Fibroblast of lung (primary cell): Measurements from ENCODE around the gene FHIT. TPM values are rescaled to one million over a fixed set of nuclear protein-coding genes. Genes with fewer than 3 reads are reported as not detected.

Experiments used
- DNase-seq, 2 donors: peaks; one replicate each; pipeline versions ENCODE4 v3.0.0 to v3.0.0-alpha.2; 2010; ENCODE audit warnings: low read depth in 2 of 2
- H2AFZ ChIP-seq: 2 replicates; pipeline ENCODE4 v1.5.1; 2012; ENCODE audit warnings: low read length, control low read depth, inconsistent platforms
- H3K27ac ChIP-seq: 2 replicates; pipeline ENCODE4 v1.5.1; 2011; ENCODE audit warnings: low read length, control low read depth; ENCODE audit not compliant: insufficient read depth
- H3K27me3 ChIP-seq: 2 replicates; pipeline ENCODE4 v1.5.1; 2011; ENCODE audit warnings: mild to moderate bottlenecking, low read length; ENCODE audit not compliant: control insufficient read depth, insufficient read depth
- H3K36me3 ChIP-seq: 2 replicates; pipeline ENCODE4 v1.5.1; 2011; ENCODE audit warnings: low read length; ENCODE audit not compliant: control insufficient read depth, insufficient read depth
- H3K4me1 ChIP-seq: 2 replicates; pipeline ENCODE4 v1.5.1; 2011; ENCODE audit warnings: low read length; ENCODE audit not compliant: control insufficient read depth, insufficient read depth; ENCODE audit errors: extremely low read depth
- H3K4me2 ChIP-seq: 2 replicates; pipeline ENCODE4 v1.5.1; 2011; ENCODE audit warnings: low read length, control low read depth; ENCODE audit not compliant: insufficient read depth; ENCODE audit errors: extremely low read depth
- H3K4me3 ChIP-seq, 4 experiments: fragments of 200-600 bp in 1 of 4; sonication (generic) in 1 of 4; replicated peaks in 1 of 4; 2 replicates each; pipeline ENCODE4 v1.5.1; 2011 to 2016; ENCODE audit warnings: low read length in 4 of 4, low read depth in 3 of 4, mild to moderate bottlenecking in 3 of 4, control low read depth in 2 of 4, inconsistent platforms in 1 of 4, mixed read lengths in 1 of 4; ENCODE audit not compliant: insufficient read depth in 1 of 4; ENCODE audit errors: control extremely low read depth in 1 of 4
- H3K79me2 ChIP-seq: 2 replicates; pipeline ENCODE4 v1.5.1; 2012; ENCODE audit warnings: mild to moderate bottlenecking, low read length, inconsistent platforms; ENCODE audit not compliant: control insufficient read depth, insufficient read depth
- H3K9ac ChIP-seq: 2 replicates; pipeline ENCODE4 v1.5.1; 2011; ENCODE audit warnings: mild to moderate bottlenecking, low read length, control low read depth; ENCODE audit not compliant: insufficient read depth
- H3K9me3 ChIP-seq: 2 replicates; pipeline ENCODE4 v1.5.1; 2012; ENCODE audit warnings: low read depth, low read length; ENCODE audit not compliant: control insufficient read depth, insufficient read depth
- H4K20me1 ChIP-seq: 2 replicates; pipeline ENCODE4 v1.5.1; 2011; ENCODE audit warnings: low read length; ENCODE audit not compliant: control insufficient read depth, insufficient read depth; ENCODE audit errors: extremely low read depth
- CTCF ChIP-seq, 2 donors: IDR thresholded peaks in 1 of 2; conservative IDR thresholded peaks in 1 of 2; 1 replicate in 1 of 2; 2 replicates in 1 of 2; pipeline ENCODE4 v1.5.1; 2011 to 2012; ENCODE audit warnings: low read length in 2 of 2, control low read depth in 1 of 2, inconsistent platforms in 1 of 2, low read depth in 1 of 2, mild to moderate bottlenecking in 1 of 2
- EZH2 ChIP-seq: IDR thresholded peaks from 2 replicates; pipeline ENCODE4 v1.5.1; 2012; ENCODE audit warnings: low read length, control low read depth, mild to moderate bottlenecking; ENCODE audit errors: missing control alignments
- polyA plus RNA-seq, 2 donors: library from polyadenylated mRNA; depleted of rRNA in 1 of 2; stranded (reverse) in 1 of 2; unstranded in 1 of 2; fragments of >200 nt; gene quantifications; 2 replicates each; pipeline ENCODE4 v1.2.1, GENCODE V29; 2011 to 2012; ENCODE audit warnings: missing spikeins in 1 of 2
- total RNA-seq: library from RNA; depleted of rRNA; stranded (reverse); fragments of >200 nt; gene quantifications from 2 replicates; pipeline ENCODE4 v1.2.1, GENCODE V29; 2014

Gene FHIT
- total and polyA plus RNA-seq, 2 donors (not counting 1 experiment from before 2014, with no cell fraction given), result 0.79 to 2.1 TPM

GRCh38 chr3:59817511-59817910 is 1433.7 kb downstream of the FHIT start:
- no peaks in the 10 kb centered on the region for H3K9me3 ChIP-seq
- H3K4me1 ChIP-seq, result peaks cover 12% of the 10 kb centered on the region
- no peak for TF ChIP-seq CTCF (conservative IDR thresholded peaks at IDR 0.05 in 1 of 2, IDR thresholded peaks at IDR 0.05 in 1 of 2; ENCODE audit: low read depth in 1 of 2, low read length in 2 of 2)
- no peak for TF ChIP-seq EZH2
- DNase-seq, result peak in 1 of 2 donors; percentile 32
- no peaks in the 10 kb centered on the region for H3K79me2 ChIP-seq
- H3K27ac ChIP-seq, result peak overlapping the region; percentile 78
- H3K27me3 ChIP-seq, result no peaks in the 10 kb centered on the region
- H3K9ac ChIP-seq, result no peak overlapping the region
- H3K36me3 ChIP-seq, result no peaks in the 10 kb centered on the region
- H4K20me1 ChIP-seq, result no peaks in the 10 kb centered on the region
- peak overlapping the region; percentile 69 for H2AFZ ChIP-seq
- no peak overlapping the region for H3K4me3 ChIP-seq
- peak overlapping the region; percentile 29 for H3K4me2 ChIP-seq

- H3K36me3 ChIP-seq, result no peaks in the 10 kb centered on the region
- TF ChIP-seq CTCF (conservative IDR thresholded peaks at IDR 0.05 in 1 of 2, IDR thresholded peaks at IDR 0.05 in 1 of 2; ENCODE audit: low read depth in 1 of 2, low read length in 2 of 2) (no peak), EZH2 (no peak)
- no peaks in the 10 kb centered on the region for H3K79me2 ChIP-seq
- no peaks in the 10 kb centered on the region for H3K27me3 ChIP-seq
- H2AFZ ChIP-seq, result no peak overlapping the region
- H3K9me3 ChIP-seq, result no peaks in the 10 kb centered on the region
- H4K20me1 ChIP-seq, result no peaks in the 10 kb centered on the region
- H3K4me3 ChIP-seq, result no peak overlapping the region
- DNase-seq, result no peak
- peaks cover 12% of the 10 kb centered on the region for H3K4me1 ChIP-seq
- H3K4me2 ChIP-seq, result no peak overlapping the region
- no peak overlapping the region for H3K9ac ChIP-seq
- H3K27ac ChIP-seq, result no peak overlapping the region
These were observed 1434.9 kb downstream of the FHIT start for GRCh38 chr3:59816312-59816711.

- Histone ChIP-seq H2AFZ (no peak overlapping the region), H3K4me1 (peaks cover 5% of the 10 kb centered on the region), H3K27ac (no peak overlapping the region), H3K9me3 (no peaks in the 10 kb centered on the region), H3K79me2 (no peaks in the 10 kb centered on the region), H3K4me2 (no peak overlapping the region), H3K4me3 (no peak overlapping the region), H3K36me3 (no peaks in the 10 kb centered on the region), H3K9ac (no peak overlapping the region), H3K27me3 (no peaks in the 10 kb centered on the region), H4K20me1 (no peaks in the 10 kb centered on the region)
- TF ChIP-seq EZH2, result no peak
- no peak for TF ChIP-seq CTCF (conservative IDR thresholded peaks at IDR 0.05 in 1 of 2, IDR thresholded peaks at IDR 0.05 in 1 of 2; ENCODE audit: low read depth in 1 of 2, low read length in 2 of 2)
- DNase-seq, result peak in 1 of 2 donors; percentile 40
These were observed 1438.1 kb downstream of the FHIT start for GRCh38 chr3:59813148-59813538.
